HCT116 (cell line): Measurements from ENCODE around the gene FRMD3. TPM values are rescaled to one million over a fixed set of nuclear protein-coding genes. Genes with fewer than 3 reads are reported as not detected.

ENCODE experiments used
- ATAC-seq: fragments of 200-7000 bp; cut with Tn5 transposase; 2 replicates; pipeline ENCODE4 v1.9.1; 2020; ENCODE audit warnings: mild to moderate bottlenecking, moderate library complexity
- BruUV-seq: library from RNA; stranded (reverse); fragments of 400-500 nt; replicated peaks from 2 replicates; lab custom pipeline; 2021; lab: Mats Ljungman, UMichigan
- CTCF ChIA-PET: fragments of 300-600 bp; sonication (Branson Sonifier 250); formaldehyde crosslinking; loops from one replicate; lab custom pipeline; 2021; ENCODE audit warnings: antibody characterized with exemption; lab: Charles Lee
- POLR2A ChIA-PET: fragments of 300-600, 350-600 bp; sonication (Branson Sonifier 250); formaldehyde crosslinking; loops from one replicate; lab custom pipeline; 2021; ENCODE audit warnings: antibody characterized with exemption; lab: Charles Lee
- RAD21 ChIA-PET, 2 experiments: fragments of 300-600 bp; sonication (Branson Sonifier 250); formaldehyde crosslinking; loops; one replicate each; lab custom pipeline; 2023; ENCODE audit warnings: low total read pairs in 2 of 2; ENCODE audit not compliant: uncharacterized antibody in 2 of 2, unreplicated experiment in 2 of 2, low non-redundant PET in 1 of 2; lab: Charles Lee
- DNase-seq: peaks from one replicate; pipeline ENCODE4 v3.0.0-alpha.2; 2010; ENCODE audit warnings: low read depth, low spot score
- H2AFZ ChIP-seq: fragments of 200-600 bp; shearing (Covaris generic), sonication (generic); 2 replicates; pipeline ENCODE4 v1.6.1; 2017; ENCODE audit warnings: low read depth, mixed run types, mixed read lengths, antibody characterized with exemption, low read length; ENCODE audit not compliant: poor library complexity, severe bottlenecking
- H3K27ac ChIP-seq: 2 replicates; pipeline ENCODE4 v1.5.1; 2012; ENCODE audit warnings: low read depth, low read length
- H3K27me3 ChIP-seq: fragments of 200-600 bp; sonication (generic); 2 replicates; pipeline ENCODE4 v1.6.1; 2016; ENCODE audit warnings: mixed run types, low read length, mixed read lengths; ENCODE audit not compliant: insufficient read depth
- H3K36me3 ChIP-seq, 2 experiments: fragments of 200-500 bp in 1 of 2; fragments of 200-600 bp in 1 of 2; sonication (Bioruptor generic) in 1 of 2; sonication (generic) in 1 of 2; 2 replicates each; pipeline versions ENCODE4 v1.5.1 to v1.6.1; 2014 to 2016; ENCODE audit warnings: low read length in 2 of 2, inconsistent platforms in 1 of 2, mixed read lengths in 1 of 2, mixed run types in 1 of 2; ENCODE audit not compliant: insufficient read depth in 2 of 2, control insufficient read depth in 1 of 2
- H3K4me1 ChIP-seq, 2 experiments: fragments of 200-600 bp in 1 of 2; sonication (generic) in 1 of 2; 2 replicates each; pipeline versions ENCODE4 v1.5.1 to v1.6.1; 2012 to 2017; ENCODE audit warnings: low read length in 2 of 2, inconsistent platforms in 1 of 2, mild to moderate bottlenecking in 1 of 2, mixed read lengths in 1 of 2, mixed run types in 1 of 2, moderate library complexity in 1 of 2; ENCODE audit not compliant: insufficient read depth in 2 of 2, control insufficient read depth in 1 of 2
- H3K4me2 ChIP-seq: fragments of 200-600 bp; sonication (generic); 2 replicates; pipeline ENCODE4 v1.6.1; 2017; ENCODE audit warnings: mixed run types, low read length, mixed read lengths
- H3K4me3 ChIP-seq, 2 experiments: fragments of 200-600 bp in 1 of 2; sonication (generic) in 1 of 2; replicated peaks in 1 of 2; 2 replicates each; pipeline ENCODE4 v1.5.1; 2011 to 2016; ENCODE audit warnings: low read length in 2 of 2, control low read depth in 1 of 2, low read depth in 1 of 2, mild to moderate bottlenecking in 1 of 2, mixed read lengths in 1 of 2, mixed run types in 1 of 2
- H3K79me2 ChIP-seq: fragments of 200-600 bp; sonication (generic); 2 replicates; pipeline ENCODE4 v1.6.1; 2017; ENCODE audit warnings: mild to moderate bottlenecking, mixed run types, low read length, moderate library complexity, mixed read lengths; ENCODE audit not compliant: insufficient read depth
- H3K9ac ChIP-seq: fragments of 200-600 bp; sonication (generic); 2 replicates; pipeline ENCODE4 v1.6.1; 2016; ENCODE audit warnings: low read length, mixed read lengths
- H3K9me2 ChIP-seq: fragments of 200-600 bp; sonication (generic), shearing (Covaris generic); 2 replicates; pipeline ENCODE4 v1.6.1; 2017; ENCODE audit warnings: mixed run types, mild to moderate bottlenecking, moderate library complexity; ENCODE audit not compliant: insufficient read depth
- H3K9me3 ChIP-seq, 2 experiments: fragments of 200-500 bp in 1 of 2; fragments of 200-600 bp in 1 of 2; sonication (Bioruptor generic) in 1 of 2; sonication (generic) in 1 of 2; 2 replicates each; pipeline ENCODE4 v1.6.1; 2014 to 2017; ENCODE audit warnings: low read length in 2 of 2, mixed read lengths in 2 of 2, inconsistent platforms in 1 of 2, low read depth in 1 of 2, mild to moderate bottlenecking in 1 of 2, mixed run types in 1 of 2, moderate library complexity in 1 of 2; ENCODE audit not compliant: control insufficient read depth in 1 of 2, insufficient read depth in 1 of 2
- H4K20me1 ChIP-seq: fragments of 200-600 bp; sonication (generic), shearing (Covaris generic); 2 replicates; pipeline ENCODE4 v1.6.1; 2017; ENCODE audit warnings: mixed run types, mild to moderate bottlenecking, moderate library complexity; ENCODE audit not compliant: insufficient read depth
- ATF3 ChIP-seq: IDR thresholded peaks from 2 replicates; pipeline ENCODE4 v1.6.1; 2012
- CBX3 ChIP-seq: IDR thresholded peaks from 2 replicates; pipeline ENCODE4 v1.6.1; 2012; ENCODE audit warnings: low read depth
- CEBPB ChIP-seq: IDR thresholded peaks from 2 replicates; pipeline ENCODE4 v1.6.1; 2012; ENCODE audit warnings: low read depth
- CTCF ChIP-seq, 3 experiments: fragments of 200-600 bp in 1 of 3; sonication (generic) in 1 of 3; IDR thresholded peaks in 2 of 3; conservative IDR thresholded peaks in 1 of 3; 2 replicates each; pipeline ENCODE4 v1.5.1; 2012 to 2017; ENCODE audit warnings: low read depth in 2 of 3, low read length in 2 of 3, antibody characterized with exemption in 1 of 3, borderline replicate concordance in 1 of 3, control low read depth in 1 of 3, mild to moderate bottlenecking in 1 of 3, mixed read lengths in 1 of 3, mixed run types in 1 of 3, moderate library complexity in 1 of 3; ENCODE audit not compliant: insufficient read depth in 1 of 3
- EGR1 ChIP-seq: IDR thresholded peaks from 2 replicates; pipeline ENCODE4 v1.6.1; 2012; ENCODE audit warnings: low read depth
- ELF1 ChIP-seq: IDR thresholded peaks from 2 replicates; pipeline ENCODE4 v1.6.1; 2012; ENCODE audit warnings: low read depth, borderline replicate concordance
- EZH2 ChIP-seq: fragments of 200-600 bp; sonication (generic); IDR thresholded peaks from 2 replicates; pipeline ENCODE4 v1.6.1; 2017; ENCODE audit warnings: antibody characterized with exemption, mixed run types
- EZH2phosphoT487 ChIP-seq: fragments of 200-600 bp; IDR thresholded peaks from 2 replicates; pipeline ENCODE4 v1.6.1; 2018; ENCODE audit warnings: antibody characterized with exemption, borderline replicate concordance
- MAX ChIP-seq: IDR thresholded peaks from 2 replicates; pipeline ENCODE4 v1.6.1; 2012
- RAD21 ChIP-seq: IDR thresholded peaks from 2 replicates; pipeline ENCODE4 v1.6.1; 2012; ENCODE audit warnings: low read depth, mild to moderate bottlenecking
- SIN3A ChIP-seq: IDR thresholded peaks from 2 replicates; pipeline ENCODE4 v1.6.1; 2012; ENCODE audit warnings: low read depth
- SP1 ChIP-seq: IDR thresholded peaks from 2 replicates; pipeline ENCODE4 v1.6.1; 2012; ENCODE audit warnings: low read depth
- SRF ChIP-seq: IDR thresholded peaks from 2 replicates; pipeline ENCODE4 v1.6.1; 2012; ENCODE audit warnings: low read depth
- YY1 ChIP-seq: IDR thresholded peaks from 2 replicates; pipeline ENCODE4 v1.6.1; 2011; ENCODE audit warnings: low read length, low read depth, moderate library complexity, mild to moderate bottlenecking; ENCODE audit not compliant: insufficient replicate concordance; ENCODE audit errors: extremely low read depth
- ZBTB33 ChIP-seq: IDR thresholded peaks from 2 replicates; pipeline ENCODE4 v1.6.1; 2011; ENCODE audit warnings: mild to moderate bottlenecking, low read length, moderate library complexity; ENCODE audit not compliant: insufficient replicate concordance; ENCODE audit errors: extremely low read depth
- ZFX ChIP-seq: fragments of 450-650 bp; IDR thresholded peaks from 2 replicates; pipeline ENCODE4 v1.6.1; 2017
- ZNF274 ChIP-seq: fragments of 200-500 bp; sonication (Bioruptor generic); IDR thresholded peaks from 2 replicates; pipeline ENCODE4 v1.6.1; 2014; ENCODE audit warnings: mild to moderate bottlenecking, low read depth, low read length, inconsistent platforms
- intact Hi-C: fragments of 100-400 bp; cut with micrococcal nuclease; formaldehyde crosslinking; loops from 2 replicates; pipeline ENCODE4 v1.10.0; 2022
- total RNA-seq: library from RNA; stranded (reverse); gene quantifications from one replicate; pipeline ENCODE4 v1.2.1, GENCODE V29; 2021; ENCODE audit not compliant: unreplicated experiment

The FRMD3 gene
- total RNA-seq, 1 experiment from 2014 or later: 0.89 TPM

DNA sequence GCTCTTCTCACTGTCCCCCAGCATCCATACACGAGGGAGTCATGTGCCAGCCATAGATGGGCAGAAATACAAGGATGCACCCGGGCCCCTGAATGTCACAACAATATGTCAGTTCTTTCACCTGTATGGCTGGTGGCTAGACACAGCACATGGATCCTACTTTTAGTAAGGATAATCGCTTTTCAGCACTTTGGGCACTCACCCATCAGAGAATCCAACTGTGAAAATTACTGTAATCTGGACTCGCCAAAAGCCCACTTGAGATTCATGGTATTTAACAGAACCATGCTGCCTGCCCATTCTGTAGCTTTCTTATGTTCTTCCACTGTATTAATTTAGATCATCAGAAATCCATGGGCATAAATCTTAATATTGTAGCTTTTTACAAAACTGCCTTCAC, 124.8 kb downstream of the FRMD3 start:
- no peak overlapping the region for H2AFZ ChIP-seq
- ATAC-seq (no peak), DNase-seq (no peak)
- no peak overlapping the region for H3K9ac ChIP-seq
- H3K4me2 ChIP-seq: no peak overlapping the region
- H3K9me3 ChIP-seq: no peaks in the 10 kb centered on the region
- intact Hi-C loops: no loop called here
- H4K20me1 ChIP-seq: no peaks in the 10 kb centered on the region
- no peak for TF ChIP-seq CEBPB
- no peak for TF ChIP-seq EZH2
- TF ChIP-seq ZFX: no peak
- no peak for TF ChIP-seq SIN3A
- no peak for TF ChIP-seq ATF3
- TF ChIP-seq CBX3: no peak
- ChIA-PET POLR2A (no interaction called here), CTCF (no interaction called here), RAD21 (no interaction called here)
- no peaks in the 10 kb centered on the region for H3K4me1 ChIP-seq
- H3K36me3 ChIP-seq: no peaks in the 10 kb centered on the region
- no TSS peak for BruUV-seq
- H3K4me3 ChIP-seq: no peak overlapping the region
- H3K27me3 ChIP-seq: 0 out of 2 replicates have a peak, but pooled peaks cover 2% of the 10 kb centered on the region
- H3K9me2 ChIP-seq: no peaks in the 10 kb centered on the region
- no peak overlapping the region for H3K27ac ChIP-seq
- no peaks in the 10 kb centered on the region for H3K79me2 ChIP-seq

DNA sequence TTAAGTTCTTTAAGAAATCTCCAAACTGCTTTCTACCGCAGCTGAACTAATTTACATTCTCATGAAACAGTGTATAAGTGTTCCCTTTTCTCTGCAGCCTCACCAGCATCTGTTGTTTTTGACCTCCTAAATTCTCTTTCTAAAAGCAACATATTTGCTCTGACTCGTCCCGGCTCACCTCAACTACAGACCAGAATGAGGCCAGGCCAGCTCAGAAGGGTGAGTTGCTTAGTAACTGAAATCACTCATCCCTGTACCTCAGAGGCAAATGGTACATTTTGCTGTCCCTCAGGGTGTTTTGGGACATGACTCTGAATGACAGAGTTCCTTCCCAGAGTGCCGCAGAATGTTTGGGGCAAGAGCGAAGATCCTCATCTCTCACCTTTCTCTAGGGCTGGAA, 127.5 kb downstream of the FRMD3 start:
- TF ChIP-seq EZH2 (no peak), YY1 (no peak), SRF (no peak), ZNF274 (no peak), ELF1 (no peak), CTCF (IDR thresholded peaks at IDR 0.05 in 2 of 3, conservative IDR thresholded peaks at IDR 0.05 in 1 of 3; ENCODE audit: borderline replicate concordance in 1 of 3, insufficient read depth in 1 of 3, low read depth in 2 of 3, low read length in 2 of 3) (no peak), RAD21 (no peak), SIN3A (no peak), SP1 (no peak), ZFX (no peak), CEBPB (no peak), EGR1 (no peak), MAX (no peak), CBX3 (no peak), EZH2phosphoT487 (no peak), ATF3 (no peak), ZBTB33 (no peak)
- DNase-seq (no peak), ATAC-seq (no peak)

More for the DNA sequence above, 127.5 kb downstream of the FRMD3 start:
- Histone ChIP-seq H3K4me3 (no peak overlapping the region), H3K27ac (no peak overlapping the region), H3K27me3 (0 out of 2 replicates have a peak, but pooled peaks cover 2% of the 10 kb centered on the region), H3K4me1 (no peaks in the 10 kb centered on the region), H3K4me2 (no peak overlapping the region), H2AFZ (no peak overlapping the region), H3K9me2 (no peaks in the 10 kb centered on the region), H3K79me2 (no peaks in the 10 kb centered on the region), H3K9ac (no peak overlapping the region), H3K36me3 (no peaks in the 10 kb centered on the region), H4K20me1 (no peaks in the 10 kb centered on the region), H3K9me3 (no peaks in the 10 kb centered on the region)
- ChIA-PET RAD21 (no interaction called here), CTCF (no interaction called here), POLR2A (no interaction called here)
- intact Hi-C loops: no loop called here
- BruUV-seq: no TSS peak
